Cortex of kidney (tissue), 1 donor: ENCODE data around the gene IRF1.

ENCODE experiments used
- DNase-seq: peaks from one replicate; lab custom pipeline; 2025; lab: John Stamatoyannopoulos, UW

Gene IRF1

DNA sequence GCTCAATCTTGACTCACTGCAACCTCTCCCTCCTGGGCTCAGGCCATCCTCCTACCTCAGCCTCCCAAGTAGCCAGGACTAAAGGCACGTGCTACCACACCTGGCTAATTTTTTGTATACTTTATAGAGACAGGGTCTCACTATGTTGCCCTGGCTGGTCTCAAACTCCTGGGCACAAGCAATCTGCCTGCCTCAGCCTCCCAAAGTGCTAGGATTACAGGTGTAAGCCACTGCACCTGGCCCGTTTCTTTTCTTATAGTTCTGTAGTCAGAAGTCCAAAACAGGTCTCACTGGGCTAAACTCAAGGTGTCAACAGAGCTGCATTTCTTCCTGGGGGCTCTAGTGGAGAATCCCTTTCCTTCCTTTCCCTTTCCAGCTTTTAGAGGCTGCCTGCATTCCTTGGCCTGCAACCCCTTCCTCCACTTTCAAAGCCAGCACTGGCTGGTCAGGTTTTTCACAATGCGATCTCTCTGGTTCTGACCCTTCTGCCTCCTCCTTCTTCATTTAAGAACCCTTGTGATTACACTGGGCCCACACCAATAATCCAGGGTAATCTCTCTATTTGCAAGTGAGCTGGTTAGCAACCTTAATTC lies 16.3 kb downstream of the IRF1 start:
- DNase-seq, result no peak

DNA sequence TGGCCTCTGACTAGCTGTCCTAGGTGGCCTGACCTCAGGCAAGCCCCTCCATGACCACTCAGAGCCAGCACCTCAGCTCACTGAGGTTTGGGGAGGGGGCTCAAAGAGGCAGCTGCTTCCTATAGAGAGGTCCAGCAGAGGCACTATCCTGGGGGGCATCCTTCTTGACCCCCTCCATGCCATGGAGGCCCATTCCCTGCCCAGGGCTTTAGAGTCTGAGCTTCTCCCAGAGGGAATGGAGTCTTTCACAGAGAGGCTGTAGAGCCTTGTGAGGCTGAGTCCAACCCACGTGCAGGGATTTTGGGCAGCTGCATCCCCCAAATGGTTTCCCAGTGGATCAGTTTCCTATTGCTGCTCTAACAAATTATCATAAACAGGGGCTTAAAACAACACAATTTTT lies 16.9 kb downstream of the IRF1 start:
- DNase-seq, result no peak

DNA sequence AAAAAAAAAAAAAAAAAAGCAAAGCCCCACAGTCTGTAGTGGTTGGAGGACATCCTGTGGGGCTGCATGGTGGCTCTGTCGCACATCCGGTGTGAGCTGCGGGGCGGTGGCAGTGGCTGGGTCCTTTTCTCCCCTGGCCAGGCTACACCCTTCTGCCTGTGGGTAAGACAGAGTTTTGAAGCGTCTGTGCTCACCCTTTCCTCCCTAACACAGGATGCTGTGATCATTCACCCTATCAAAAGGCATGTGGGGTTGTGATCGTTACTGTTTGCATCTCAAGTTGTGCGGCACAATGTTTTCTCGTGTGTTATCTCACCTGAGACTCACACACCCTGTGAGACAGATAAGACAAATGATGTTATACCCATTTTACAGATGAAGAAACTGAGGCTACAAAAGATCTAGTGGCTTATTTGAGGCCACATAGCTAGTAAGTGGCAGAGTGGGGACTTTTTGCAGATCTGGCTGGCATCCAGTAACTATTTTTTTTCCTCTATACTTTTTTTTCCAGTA lies 17.5 kb downstream of the IRF1 start:
- no peak for DNase-seq

DNA sequence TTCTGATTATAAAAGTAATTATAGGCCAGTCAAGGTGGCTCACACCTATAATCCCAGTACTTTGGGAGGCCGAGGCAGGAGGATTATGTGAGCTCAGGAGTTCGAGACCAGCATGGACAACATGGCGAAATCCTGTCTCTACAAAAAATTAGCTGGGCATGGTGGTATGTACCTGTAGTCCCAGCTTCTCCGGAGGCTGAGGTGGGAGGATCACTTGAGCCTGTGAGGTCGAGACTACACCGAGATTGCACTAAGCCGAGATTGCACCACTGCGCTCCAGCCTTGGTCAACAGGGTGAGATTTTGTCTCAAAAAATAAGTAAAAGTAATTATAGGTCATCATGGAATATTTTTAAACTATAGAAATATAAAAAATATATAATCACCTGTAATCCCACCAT lies 18.1 kb downstream of the IRF1 start:
- no peak for DNase-seq

DNA sequence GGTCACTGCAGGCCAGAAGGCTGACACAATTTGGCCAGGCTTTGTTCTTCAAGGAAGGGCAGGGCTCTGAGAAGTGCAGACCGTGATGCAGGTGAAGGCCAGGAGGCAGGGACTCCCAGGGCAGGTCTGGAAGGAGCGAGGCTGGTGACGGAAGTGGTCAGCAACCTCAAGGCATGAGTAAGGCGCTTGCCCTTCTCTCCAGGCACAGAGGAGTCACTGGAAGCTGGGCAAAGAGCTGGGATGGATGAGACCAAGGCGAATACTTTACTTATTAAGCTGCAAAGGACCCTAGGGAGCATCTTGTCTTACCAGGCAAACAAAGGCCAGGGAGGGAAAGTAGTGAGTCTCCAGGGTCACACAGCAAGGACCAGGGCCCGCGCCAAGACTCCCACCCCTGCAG lies 18.6 kb downstream of the IRF1 start:
- DNase-seq, result no peak

DNA sequence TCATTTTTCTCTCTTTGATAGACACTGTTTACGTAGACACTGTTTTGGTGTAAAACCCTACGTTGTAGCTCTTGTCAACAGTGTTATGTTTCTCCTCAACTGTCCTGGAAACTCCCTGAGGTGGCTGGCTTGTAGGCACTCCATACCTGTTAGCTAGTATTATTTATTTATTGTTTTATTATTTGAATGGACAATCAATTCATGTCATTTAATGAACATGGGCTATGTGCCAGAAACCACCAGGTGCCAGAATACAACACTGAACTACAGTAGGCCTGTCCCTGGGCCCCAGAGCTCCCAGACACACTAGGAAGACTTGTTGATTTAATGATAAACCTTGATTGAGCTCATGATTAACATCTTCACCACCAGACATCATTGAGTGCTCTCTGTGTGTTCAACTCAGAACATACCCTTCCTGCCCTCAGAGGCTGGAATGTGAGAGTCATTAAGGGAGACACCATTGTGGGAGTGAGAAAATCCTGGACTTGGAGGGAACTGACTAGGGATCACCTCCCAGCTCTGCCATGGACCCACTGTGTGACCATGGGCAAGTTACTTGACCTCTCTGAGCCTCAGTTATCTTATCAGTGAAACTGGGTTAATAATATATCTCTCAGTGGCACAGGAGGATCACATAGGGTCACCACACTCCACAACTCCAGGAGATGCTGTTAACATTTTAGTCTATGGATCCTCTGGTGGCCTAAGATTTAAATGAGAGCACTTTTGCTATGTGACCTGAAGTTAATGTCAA lies 19.2 kb downstream of the IRF1 start:
- DNase-seq, result no peak

DNA sequence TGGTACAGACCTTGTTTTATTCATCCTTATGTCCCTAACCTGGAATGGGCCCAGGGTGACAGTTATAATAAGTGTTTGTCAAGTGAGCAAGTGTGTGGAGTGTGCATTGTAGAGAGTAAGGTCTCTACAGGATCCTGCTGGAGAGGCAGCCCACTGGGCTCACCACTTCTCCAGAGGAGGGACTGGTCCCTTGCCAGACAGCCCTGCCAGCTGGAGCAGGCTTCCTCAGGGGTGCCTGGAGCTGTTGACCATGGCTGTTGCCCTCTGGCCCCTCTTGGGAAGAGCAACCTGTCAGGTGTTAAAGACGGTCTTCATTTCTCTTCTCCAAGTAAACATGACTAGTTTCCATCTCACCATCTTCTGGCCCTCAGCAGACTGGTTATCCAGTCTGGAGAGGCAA lies 20.0 kb downstream of the IRF1 start:
- DNase-seq, result no peak

DNA sequence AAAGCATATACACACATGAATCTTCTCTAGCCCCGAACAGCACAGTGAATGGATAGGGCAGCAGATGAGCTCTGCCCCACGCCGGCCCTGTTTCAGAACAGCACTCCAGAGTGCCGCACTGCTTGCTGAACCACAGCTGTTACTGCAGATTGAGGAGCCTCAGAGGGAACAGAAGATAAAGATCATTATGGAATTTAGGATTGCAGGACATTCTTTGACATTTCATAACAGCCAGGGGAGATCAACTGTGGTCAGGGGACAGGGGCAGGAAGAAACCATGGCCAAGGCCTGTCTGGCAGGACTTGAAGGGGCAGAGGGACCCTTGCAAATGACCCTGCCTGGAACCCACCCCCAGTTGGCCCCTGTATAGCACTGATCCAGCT lies 20.6 kb downstream of the IRF1 start:
- no peak for DNase-seq

DNA sequence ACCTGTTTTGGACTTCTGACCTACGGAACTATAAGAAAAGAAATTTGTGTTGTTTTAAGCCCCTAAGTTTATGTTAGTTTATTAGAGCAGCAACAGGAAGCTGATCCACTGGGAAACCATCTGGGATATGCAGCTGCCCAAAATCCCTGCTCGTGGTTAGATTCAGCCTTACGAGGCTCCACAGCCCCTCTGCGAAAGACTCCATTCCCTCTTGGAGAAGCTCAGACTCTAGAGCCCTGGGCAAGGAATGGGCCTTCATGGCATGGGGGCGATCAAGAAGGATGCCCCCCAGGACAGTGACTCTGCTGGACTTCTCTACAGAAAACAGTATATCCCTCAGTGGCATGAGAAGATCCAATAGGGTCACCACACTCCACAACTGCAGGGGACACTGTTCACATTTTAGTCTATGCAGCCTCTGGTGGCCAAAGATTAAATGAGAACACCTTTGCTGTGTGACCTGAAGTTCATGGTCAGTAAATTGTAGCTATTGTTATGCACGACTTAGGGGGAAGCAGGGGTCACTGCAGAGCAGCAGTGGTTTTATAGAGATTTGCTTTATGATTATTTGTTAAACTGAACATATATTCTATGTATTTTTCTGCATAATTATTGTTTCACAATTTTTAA lies 21.1 kb downstream of the IRF1 start:
- no peak for DNase-seq

DNA sequence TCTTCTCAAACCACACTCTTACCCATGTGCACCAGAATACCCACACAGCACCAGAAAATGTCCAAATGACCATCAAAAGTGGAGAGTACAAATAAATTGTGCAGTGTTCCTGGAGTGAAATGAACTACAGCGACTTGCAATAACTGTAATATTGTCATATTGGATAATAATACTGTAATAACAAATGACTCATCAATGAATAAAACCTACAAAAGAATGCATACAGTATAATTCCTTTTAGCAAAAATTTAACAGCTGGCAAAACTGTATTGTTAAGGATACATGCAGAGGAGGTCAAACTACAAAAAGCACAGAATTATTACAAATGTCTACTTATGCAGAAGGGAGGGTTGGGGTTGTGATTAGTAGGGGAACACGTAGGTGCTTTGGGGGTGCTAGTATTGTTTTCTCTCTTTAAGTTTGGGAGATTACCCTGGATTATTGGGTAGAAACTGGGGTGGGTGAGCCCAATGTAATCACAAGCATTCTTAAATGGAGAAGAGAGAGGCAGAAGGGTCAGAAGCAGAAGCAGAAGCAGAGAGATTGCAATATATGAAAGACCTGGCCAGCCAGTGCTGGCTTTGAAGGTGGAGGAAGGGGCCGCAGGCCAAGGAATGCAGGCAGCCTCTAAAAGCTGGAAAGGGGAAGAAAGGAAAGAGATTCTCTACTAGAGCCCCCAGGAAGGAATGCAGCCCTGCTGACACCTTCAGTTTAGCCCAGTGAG lies 21.8 kb downstream of the IRF1 start:
- DNase-seq, result no peak

DNA sequence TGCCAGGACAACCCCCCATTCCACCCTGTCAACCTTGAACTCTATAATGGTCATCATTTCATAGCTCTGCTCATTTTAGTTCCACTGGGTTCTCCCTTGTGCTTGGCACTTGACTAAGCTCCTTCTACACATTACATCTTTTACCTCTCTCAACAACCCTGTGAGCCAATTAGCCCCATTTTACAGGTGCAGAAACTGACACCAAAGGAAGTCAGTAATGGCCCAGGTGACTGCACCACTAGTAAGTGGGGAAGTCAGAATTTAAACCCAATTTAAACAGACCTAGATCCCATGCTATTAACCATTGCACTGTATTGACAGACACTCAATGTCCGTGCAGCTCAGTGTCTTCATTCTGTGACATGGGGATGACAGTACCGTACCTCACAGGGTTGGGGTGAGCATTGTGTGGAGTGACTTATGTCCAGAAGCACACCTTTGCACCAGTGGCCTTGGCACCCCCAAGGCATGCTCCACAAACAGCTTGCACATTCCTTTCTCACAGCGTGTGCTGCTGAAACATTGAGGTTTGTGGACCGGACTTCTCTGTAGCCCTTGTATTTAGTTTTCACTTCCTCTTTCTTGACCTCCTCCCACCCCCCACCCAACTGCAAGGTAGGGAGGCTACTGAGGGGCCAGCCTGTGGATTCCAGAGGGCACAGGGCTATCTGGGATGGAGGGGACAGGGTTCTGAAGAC lies 23.1 kb downstream of the IRF1 start:
- DNase-seq, result no peak

DNA sequence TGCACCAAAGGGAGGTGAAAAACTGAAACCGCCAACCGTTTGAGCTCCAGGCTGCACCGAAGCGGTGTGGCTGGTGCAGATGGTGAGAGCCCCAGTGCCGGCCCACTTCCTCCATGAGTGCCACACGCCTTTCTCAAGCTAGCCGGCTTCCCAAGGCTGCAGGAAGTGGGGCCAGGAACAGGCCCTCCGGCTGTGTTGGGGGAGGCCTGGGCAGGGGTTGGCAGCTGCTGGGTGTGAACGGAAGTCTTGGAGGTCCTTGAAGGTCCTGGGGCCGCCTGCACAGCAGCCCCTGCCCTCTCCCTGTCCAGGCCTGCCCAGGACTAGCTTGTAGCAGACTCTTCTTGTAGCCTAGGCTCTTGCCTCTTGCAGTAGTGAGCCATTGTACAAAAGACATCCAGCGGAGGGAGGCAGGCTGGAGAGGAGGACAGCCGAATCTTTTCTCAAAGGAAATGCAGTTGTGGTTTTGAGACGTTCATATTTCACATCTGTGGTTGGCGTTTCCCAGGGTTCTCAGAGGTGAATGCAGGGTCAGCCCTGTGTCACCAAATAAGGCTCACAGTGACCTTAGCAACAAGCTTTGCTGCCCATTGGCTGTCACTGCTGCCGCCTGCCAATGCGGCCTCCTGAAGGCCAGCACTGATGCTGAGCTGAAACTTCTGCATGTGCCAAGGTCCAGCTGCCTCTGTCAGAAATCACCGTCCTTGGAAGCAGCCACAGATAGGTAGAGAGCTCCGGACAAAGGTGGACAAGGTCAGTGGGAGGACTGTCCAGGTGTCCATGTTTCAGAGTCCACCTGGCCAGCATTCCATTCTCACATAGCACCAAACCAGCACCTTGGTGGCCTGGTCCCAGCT lies 23.9 kb downstream of the IRF1 start:
- no peak for DNase-seq

DNA sequence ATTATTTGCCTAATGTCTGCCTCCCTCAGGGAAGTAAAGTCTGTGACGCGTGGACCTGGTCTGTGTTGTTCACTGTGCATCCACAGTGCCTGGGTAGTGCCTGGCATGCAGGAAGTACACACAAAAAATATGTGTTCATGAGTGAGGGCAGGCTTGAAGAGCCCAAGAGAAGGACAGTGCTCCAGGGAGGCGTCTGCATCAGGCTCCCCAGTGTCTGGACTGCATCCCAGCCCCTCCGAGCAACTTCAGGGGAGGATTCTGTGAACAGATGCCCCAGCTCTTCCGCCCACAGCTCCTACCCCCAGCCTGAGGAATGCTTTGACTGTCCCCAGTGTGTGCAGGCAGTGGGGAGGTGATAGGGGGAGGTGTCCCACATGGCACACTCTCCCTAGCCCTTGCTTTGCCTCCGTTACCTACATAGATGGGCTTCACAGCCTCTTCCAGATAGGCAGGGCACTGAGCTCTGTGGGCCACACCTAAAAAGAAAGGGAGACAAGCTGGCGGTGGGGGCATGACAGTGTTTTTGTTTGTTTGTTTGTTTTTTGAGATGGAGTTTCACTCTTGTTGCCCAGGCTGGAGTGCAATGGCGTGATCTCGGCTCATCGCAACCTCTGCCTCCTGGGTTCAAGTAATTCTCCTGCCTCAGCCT lies 25.4 kb downstream of the IRF1 start:
- no peak for DNase-seq

DNA sequence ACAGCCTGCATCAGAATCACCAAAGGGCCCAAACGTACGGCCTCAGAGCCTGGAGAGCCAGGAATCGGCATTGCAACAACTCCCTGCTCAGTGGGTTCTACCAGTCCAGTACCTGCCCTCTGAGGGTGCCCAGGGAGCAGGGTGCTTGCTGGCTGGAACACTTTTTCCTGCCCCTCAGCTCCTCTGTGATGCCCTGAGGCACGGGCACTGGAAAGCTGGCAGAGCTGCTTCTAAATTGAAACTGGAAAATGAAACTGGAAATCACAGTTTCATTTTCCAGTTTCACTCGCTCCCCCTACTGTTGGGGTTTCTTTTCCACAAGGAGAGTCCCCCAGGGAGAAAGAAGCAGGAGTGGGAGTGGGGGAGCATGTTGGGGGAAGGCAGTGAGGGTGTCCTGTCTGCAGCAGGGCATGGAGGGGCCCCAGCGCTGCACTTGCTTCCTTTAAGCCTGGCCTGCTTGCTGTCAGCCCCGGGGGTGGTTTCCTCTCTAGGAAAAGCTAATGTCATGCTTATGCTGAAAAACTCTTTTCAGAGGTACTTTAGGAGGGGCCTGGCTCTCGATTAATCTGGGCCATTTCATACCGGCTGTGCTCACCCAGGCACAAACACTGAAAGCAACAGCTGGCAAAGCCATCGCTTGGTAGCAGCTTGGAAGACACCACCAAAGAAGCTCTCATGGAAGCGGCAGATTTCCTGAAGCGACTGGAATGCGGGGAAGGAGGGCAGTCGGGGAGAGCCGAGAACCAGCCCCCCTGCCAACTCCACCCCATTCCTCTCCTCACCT lies 26.2 kb downstream of the IRF1 start:
- no peak for DNase-seq

DNA sequence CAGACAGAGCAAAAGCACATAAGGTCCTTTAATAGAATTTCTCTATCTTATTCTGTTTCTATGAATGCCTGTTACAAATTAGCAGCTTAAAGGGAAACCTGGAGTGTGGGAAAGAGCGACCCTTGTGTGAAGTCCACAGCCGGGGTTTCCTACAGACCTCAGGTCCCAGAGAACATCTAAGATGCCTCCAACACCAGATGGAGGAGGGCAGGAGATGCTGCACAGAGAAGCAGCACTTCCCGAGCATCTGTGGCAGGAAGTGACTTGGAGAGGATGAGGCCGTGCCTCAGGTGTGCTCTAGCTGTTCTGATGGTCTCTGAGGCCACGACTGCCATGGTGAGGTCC lies 26.8 kb downstream of the IRF1 start:
- no peak for DNase-seq

DNA sequence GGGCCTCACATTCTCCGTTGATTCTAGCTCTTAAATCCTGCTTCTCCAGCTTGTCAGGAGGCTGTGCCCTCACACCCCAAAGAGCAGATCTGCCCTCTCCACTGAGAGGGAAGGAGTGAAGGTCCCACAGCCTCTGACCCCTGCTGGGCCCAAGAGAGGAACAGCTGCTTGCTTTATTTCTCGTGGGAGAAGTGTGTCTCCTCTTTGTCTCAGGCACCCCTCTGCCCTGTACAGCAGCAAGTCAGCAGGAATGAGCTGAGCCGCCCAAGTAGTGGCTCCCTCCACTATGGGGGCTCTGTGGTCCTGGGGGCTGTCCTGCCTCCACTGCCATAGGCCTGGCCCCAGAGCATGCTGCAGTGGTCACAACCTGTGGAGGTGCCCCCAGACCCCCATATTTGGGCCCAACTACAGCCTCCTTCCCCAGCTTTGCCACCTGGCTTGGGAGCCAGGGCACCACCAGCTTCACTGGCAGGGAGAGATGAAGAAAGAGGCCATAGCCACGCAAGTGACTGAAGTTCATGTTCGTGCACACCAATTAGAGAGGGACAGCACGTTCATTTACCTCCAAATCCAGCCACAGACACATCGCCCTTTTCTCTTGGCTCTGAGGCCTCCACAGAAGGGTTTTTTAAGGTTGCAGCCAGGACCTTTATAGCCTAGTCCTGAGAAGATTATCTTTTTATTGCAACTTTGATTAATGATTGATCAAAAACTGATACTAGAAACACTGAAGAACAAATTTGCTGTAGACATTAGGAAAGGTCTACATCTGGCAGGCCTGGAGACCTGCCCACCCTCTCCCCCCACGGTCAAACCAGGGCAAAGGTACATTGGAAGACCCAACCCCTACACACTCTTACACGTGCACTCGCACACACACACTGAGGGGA lies 27.5 kb downstream of the IRF1 start:
- no peak for DNase-seq

DNA sequence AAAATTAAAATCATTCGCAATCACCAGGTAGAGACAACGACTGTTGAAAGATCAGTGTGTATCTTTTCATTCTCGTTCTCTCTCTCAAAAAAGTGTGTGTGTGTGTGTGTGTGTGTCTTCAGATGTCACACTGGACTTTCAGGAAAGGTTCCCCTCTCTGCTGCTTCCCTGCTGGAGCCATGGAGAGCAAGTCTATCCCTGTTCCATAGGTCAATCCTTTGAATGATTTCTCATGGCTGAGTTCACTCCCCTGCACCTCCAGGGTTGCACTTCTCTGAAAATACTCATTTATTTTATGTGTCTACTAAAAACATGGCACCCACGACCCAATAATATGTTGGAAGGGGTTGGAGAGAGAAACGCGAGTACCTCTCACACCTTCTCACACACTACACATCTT lies 28.2 kb downstream of the IRF1 start:
- DNase-seq, result no peak

DNA sequence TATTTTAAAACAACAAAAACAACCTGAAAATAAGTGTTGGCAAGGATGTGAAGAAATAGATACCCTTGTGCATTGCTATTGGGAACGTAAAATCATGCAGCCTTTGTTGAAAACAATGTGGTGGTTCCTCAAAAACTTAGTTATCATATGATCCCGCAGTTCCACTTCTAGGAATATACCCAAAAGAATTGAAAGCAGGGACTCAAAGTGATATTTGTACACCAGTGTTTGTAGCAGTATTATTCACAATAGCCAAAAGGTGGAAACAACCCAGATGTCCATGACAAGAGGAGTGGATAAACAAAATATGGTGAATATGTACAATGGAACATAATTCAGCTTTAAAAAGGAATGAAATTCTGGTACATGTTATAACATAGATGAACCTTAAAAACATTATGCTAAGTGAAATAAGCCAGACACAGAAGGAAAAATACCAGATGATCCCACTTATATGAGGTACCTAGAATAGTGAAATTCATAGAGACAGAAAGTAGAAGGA lies 29.0 kb downstream of the IRF1 start:
- DNase-seq, result no peak
